NCI-H446 treated with DMSO at 0.1 percent for 48 hours (cell line): Measurements from ENCODE around the gene AFAP1.

Source experiments
- DNase-seq: peaks from one replicate; lab custom pipeline; 2025; lab: John Stamatoyannopoulos, UW

Gene AFAP1

DNA sequence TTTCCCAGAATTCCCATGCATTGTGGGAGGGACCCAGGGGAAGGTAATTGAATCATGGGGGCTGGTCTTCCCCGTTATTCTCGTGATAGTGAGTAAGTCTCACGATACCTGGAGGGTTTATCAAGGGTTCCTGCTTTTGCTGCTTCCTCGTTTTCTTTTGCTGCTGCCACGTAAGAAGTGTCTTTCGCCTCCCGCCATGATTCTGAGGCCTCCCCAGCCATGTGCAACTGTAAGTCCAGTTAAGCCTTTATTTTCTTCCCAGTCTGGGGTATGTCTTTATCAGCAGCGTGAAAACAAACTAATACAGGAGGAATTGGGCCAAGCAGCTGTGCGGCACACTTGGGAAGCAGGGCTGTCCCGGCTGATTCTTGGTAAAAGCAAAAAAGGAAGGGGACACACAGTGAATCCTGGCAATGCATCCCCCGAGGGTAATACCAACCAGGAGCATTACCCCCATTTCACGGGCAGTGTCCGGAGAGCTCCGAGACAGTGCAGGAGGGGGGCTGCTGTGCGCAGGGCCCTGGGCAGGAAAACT, 185.7 kb downstream of the AFAP1 start:
- no peak for DNase-seq

- no peak for DNase-seq
These were observed 186.4 kb downstream of the AFAP1 start for GRCh38 chr4:7753271-7753670.

DNA sequence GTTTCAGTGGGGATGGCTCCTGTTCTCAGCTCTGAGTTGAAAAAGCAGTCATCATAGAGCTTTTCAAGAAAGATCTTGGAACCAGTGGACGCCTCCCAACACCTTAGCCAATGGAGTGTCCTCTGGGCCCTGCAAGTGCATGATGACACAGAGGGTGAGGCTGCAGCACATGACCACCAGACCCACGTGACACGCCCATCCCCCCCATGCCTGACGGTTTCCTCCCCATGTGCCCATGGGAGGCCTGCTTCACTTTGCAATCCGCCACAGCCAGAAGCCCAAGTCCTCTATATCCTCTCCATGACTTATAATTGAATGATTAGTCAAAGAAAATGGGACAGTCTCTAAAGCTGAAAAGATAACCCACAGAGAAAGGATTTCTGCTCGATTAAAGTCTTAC, 187.0 kb downstream of the AFAP1 start:
- DNase-seq, result no peak

DNA sequence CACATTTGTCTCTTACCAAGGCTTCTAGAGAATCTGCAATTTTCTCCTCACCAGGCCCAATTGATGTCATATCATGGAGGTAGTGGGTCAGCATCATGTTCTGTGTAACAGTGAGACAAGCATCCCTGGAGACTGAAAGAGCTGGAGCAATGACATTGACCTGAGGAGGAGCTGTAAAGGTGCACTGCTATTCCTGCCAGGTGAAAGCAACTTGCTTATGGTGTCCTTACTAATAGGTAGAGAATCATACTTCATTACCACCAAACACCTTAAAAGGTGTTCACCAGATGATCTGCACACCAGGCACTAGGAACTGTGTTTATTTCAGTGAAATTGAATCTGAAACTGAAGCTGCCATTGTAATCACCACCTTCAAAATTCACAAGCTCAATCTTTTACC, 188.7 kb downstream of the AFAP1 start:
- no peak for DNase-seq

- DNase-seq, result no peak
These were observed 189.1 kb downstream of the AFAP1 start for GRCh38 chr4:7750523-7750922.

DNA sequence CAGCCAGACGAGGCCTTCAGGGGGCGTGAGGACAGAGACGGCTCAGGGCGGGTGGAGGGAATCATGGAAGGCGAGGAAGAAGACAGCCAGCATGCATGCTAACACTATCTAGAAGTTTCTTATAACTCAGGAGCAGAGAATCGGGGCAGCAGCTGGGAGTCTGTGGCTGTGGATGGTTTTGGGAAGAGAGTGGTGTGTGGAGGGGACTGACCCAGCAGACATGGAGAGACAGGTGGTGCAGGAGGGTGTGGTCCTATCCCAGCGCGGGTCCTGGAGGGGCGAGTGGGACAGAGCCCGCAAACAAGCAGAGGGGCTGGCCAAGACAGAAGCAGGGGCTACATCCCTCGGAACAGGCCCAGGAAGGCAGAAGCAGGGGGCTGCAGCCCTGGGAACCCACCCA, 192.1 kb downstream of the AFAP1 start:
- no peak for DNase-seq

DNA sequence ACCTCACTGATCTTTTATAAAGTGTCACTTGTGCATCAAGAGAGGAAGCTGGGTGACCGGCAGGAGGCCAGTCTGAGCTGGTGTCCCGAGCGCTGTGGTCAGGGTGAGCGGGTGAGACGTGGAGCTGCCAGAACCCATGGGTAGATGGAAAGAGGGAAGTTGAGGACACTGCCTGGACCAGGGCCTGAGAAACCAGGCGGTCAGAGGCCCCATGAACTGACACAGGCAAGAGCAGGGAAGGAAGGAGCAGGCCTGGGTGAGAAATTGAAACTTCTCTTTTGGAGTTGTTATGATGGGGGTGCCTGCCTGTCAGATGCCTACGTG, 192.6 kb downstream of the AFAP1 start:
- DNase-seq, result no peak

DNA sequence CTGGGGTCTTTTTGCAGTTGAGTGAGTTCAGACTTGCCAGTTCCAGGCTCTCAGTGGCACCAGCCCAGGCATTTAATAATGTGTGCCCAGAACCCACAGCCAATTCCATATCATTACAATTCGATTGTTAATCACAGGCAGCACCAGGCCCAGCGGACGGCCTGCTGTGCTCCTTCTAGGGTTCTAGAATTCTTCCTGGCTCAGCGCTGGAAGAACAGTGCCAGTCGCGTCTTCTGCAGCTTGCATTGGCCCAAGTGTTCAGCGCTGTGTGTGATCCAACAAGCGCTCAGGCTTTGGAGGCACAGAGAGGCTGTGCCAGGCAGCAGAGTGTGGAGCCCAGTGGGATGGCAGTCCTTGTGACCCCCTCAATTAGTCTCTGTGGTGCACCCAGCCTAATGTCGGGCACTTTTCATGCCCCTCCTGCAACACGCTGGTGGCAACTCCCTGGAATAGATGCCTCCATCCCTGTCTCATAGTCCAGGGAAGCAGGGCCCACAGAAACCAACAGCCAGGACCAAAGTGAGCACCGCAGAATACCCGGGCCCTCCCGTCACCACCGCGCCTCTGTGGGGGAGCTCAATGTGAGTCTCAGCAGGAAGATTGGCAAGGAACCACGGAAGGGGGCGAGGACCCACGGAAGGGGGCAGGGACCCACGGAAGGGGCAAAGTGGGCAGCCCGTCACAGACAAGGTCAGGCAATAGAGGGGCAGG, 193.2 kb downstream of the AFAP1 start:
- no peak for DNase-seq

- DNase-seq, result no peak
These were observed 194.3 kb downstream of the AFAP1 start for GRCh38 chr4:7745301-7745885.

DNA sequence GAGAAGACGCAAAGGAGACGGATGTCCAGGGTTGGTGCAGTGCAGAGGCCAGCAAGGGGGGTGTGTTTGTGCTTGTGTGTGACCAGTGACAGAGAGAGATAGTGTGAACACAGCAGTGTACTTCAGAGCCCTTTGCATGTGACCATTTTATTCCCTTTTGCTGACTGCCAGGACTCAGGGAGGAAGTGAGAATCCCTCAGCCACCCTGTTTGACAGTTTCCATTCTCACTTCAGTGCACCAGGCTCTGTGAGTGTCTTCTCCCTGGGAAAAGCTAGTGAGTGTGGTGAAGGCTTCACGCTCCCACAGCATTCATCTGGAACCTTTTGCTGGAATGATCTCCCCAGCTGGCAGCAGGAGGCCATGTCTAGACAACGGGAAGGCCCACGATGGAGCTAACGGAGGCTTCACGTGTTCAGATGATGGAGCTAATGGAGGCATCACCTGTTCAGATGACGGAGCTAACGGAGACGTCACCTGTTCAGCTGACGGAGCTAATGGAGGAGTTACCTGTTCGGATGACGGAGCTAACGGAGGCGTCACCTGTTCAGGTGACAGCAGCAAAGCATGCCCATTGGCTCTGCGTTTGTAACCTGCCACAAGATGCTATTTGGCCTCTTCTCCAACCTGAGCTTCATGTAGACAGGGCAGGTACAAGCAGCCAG, 195.4 kb downstream of the AFAP1 start:
- no peak for DNase-seq

GRCh38 chr4:7742807-7743280, 196.8 kb downstream of the AFAP1 start:
- no peak for DNase-seq

DNA sequence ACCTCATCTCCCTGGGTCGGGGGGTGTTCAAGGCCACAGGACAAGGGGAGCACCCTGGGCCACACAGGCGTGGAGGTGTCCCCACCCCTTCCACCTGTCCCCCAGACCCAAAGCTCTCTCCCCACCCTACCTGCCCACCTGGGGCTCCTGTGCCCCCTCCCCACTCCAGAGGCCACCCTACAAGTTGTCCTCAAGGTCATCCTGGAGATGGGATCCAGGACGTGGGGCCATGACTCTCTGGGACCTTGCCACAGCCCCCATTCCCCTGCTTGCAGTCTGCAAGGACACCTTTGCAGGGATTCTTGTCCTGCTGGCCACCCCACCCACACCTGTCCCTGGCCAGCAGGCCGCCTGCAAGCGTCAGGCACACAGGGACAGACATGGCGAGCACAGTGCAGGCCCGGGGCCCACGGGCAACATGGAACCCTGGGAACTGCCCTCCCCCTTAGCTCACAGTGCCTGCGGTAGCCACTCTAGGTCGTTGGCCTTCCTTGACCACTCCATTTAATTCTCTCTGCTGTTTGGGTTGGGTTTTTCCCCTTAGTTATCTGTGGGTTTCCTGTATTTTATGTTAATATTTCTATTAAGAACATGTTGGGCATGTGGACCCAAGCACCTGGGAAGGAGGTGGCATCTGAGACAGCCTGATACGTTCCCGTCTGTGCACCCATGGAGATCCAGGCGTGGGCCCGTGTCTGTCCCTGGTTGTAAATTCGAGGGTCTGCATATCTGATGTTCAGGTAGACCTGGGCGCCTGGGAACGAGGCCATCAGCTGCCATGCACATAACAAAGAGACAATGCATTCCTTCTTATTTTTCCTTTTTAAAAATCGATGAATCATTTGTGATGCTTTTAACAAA, 197.5 kb downstream of the AFAP1 start:
- DNase-seq, result no peak

DNA sequence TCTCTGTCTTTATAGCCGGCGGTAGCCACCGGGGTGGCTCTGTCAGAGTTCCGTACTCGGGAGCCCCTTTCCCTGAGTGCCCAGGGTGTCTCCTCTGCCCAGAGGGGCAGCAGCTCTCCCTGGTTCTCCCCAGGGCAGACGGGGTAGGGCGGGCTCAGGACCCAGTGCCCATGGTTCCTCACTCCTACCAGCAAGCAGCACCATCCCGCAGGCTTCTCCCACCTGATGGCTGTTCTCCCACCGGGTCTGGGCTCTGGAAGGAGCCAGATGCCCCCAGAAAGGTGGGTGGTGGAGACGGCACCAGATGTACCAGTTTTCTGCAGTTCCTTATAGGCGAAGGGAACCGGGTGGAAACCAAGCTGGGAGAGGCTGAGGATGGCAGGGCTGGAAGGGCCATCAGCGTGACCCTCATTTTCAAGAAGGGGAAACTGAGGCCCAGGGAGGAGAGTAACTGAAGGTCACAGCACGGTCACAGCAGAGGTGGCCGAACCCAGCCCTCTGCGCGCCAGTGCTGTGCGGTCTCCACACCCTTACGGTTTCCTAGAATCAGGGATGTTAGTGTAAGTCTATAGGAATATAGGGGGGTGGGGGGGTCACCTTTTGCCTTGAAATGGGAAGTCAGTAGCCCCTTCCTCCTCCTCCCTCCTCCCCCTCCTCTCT, 198.7 kb downstream of the AFAP1 start:
- no peak for DNase-seq

- no peak for DNase-seq
These were observed 199.5 kb downstream of the AFAP1 start for GRCh38 chr4:7739918-7740865.

- no peak for DNase-seq
These were observed 200.4 kb downstream of the AFAP1 start for GRCh38 chr4:7739077-7739917.

- no peak for DNase-seq
These were observed 201.1 kb downstream of the AFAP1 start for GRCh38 chr4:7738458-7739076.

DNA sequence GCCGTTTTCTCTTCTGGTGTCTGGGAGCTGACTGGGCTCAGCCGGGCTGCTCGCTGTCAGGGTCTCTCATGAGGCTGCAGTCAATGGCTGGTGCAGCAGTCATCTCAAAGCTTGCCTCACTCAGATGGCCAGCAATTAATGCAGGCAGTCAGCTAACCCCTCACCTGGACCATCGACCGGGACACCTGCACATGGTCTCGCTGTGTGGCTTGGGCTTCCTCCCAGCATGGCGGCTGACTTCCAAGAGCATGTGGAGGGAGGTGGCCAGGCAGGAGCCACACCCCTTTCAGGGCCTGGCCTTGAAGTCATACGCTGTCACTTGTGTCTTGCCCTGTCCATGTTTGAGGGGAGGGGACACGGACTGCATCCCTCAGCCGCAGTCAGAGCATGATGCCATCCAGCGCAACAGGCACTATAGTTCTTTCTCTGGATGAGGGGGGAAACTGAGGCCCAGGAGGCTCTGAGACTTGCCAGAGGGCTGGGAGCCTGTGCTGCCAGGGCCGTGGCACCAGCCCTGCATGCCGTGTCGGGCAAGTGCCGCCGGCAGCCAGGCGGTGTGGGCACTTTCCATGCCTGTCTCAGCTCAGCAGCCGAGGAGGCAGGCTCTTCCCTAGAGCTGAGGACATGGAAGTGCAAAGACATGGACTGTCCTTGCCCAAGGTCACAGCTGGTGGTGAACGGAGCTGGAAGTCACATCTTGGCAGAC, 201.8 kb downstream of the AFAP1 start:
- DNase-seq, result no peak

GRCh38 chr4:7737268-7737645, 202.4 kb downstream of the AFAP1 start:
- DNase-seq, result no peak
